HS-5 (cell line): ENCODE data around the gene CLDN9.

Experiments used
- DNase-seq: peaks from one replicate; pipeline ENCODE4 v3.0.0-alpha.2; 2012; ENCODE audit warnings: low read depth

CLDN9 gene

GRCh38 chr16:3012828-3013420 is at the start of gene CLDN9:
Gene CLDN9, plus strand, starts transcription at chr16:3012923. Its CDS starts 440 bp downstream, at chr16:3013363.
- no peak for DNase-seq

- no peak for DNase-seq
These were observed 49.5 kb upstream of the CLDN9 start for GRCh38 chr16:2963074-2963722.

- no peak for DNase-seq
These were observed 48.8 kb upstream of the CLDN9 start, which contains the start of gene KREMEN2 for GRCh38 chr16:2963723-2964474. Gene KREMEN2, plus strand, starts transcription at chr16:2964275. Its CDS starts 246 bp downstream, at chr16:2964521.

- no peak for DNase-seq
These were observed 48.0 kb upstream of the CLDN9 start for GRCh38 chr16:2964475-2965336.

GRCh38 chr16:2966043-2966807 is 46.5 kb upstream of the CLDN9 start:
- no peak for DNase-seq

GRCh38 chr16:2966808-2967191 is 45.9 kb upstream of the CLDN9 start:
- no peak for DNase-seq

GRCh38 chr16:2967211-2967631 is 45.5 kb upstream of the CLDN9 start:
- no peak for DNase-seq

GRCh38 chr16:2967721-2968161 is 45.0 kb upstream of the CLDN9 start:
- no peak for DNase-seq

- DNase-seq = no peak
These were observed 44.4 kb upstream of the CLDN9 start for GRCh38 chr16:2968368-2968737.

GRCh38 chr16:2968738-2969544 is 43.8 kb upstream of the CLDN9 start, which contains the start of gene PAQR4:
Gene PAQR4, plus strand, starts transcription at chr16:2969348. Its CDS starts 327 bp downstream, at chr16:2969675.
- no peak for DNase-seq

GRCh38 chr16:2969545-2970521 is 42.9 kb upstream of the CLDN9 start:
- DNase-seq = no peak

GRCh38 chr16:2970563-2970962 is 42.2 kb upstream of the CLDN9 start:
- no peak for DNase-seq

GRCh38 chr16:2971134-2971984 is 41.4 kb upstream of the CLDN9 start:
- DNase-seq = no peak

- DNase-seq = no peak
These were observed 40.5 kb upstream of the CLDN9 start for GRCh38 chr16:2971985-2972784.

GRCh38 chr16:2973093-2973492 is 39.6 kb upstream of the CLDN9 start:
- no peak for DNase-seq

GRCh38 chr16:2973605-2974318 is 39.0 kb upstream of the CLDN9 start:
- DNase-seq = no peak
